ENCODE data around the gene SNX15. TPM values are rescaled to one million over a fixed set of nuclear protein-coding genes. Genes with fewer than 3 reads are reported as not detected.
A peak's percentile ranks its signal among the peaks of the same experiment; 100 is the strongest.

The SNX15 gene
- total and polyA plus RNA-seq, 10 donors = 10.8 to 21.6 (median 17.1) TPM

- Histone ChIP-seq H3K4me1 (peaks cover 0 to 20% (median 0%) of the 10 kb centered on the region in 6 donors), H3K27ac (no peak overlapping the region), H3K9me3 (no peaks in the 10 kb centered on the region), H3K4me3 (no peak overlapping the region), H3K36me3 (peaks cover 0 to 35% (median 0%) of the 10 kb centered on the region in 6 donors), H3K27me3 (replicated peaks in 1 of 7) (no peaks in the 10 kb centered on the region)
- no peak for TF ChIP-seq POLR2A (IDR thresholded peaks at IDR 0.05)
- no peak for TF ChIP-seq CTCF (IDR thresholded peaks at IDR 0.05 in 8 of 11, conservative IDR thresholded peaks at IDR 0.05 in 3 of 11)
- TF ChIP-seq POLR2AphosphoS5 (IDR thresholded peaks at IDR 0.05) = no peak
- DNase-seq = no peak
- intact Hi-C loops (cut with DNase I; ENCODE audit: low total_unique reads) = no loop called here
- WGBS, 5 donors = 69 to 90% (median 83%) methylated on average over 4 of the region's 4 CpGs
Measured at GRCh38 chr11:65077451-65077850, 50.2 kb downstream of the SNX15 start.

- Histone ChIP-seq H3K36me3 (peaks cover 0 to 35% (median 0%) of the 10 kb centered on the region in 6 donors), H3K4me1 (peaks cover 0 to 27% (median 2%) of the 10 kb centered on the region in 6 donors), H3K9me3 (no peaks in the 10 kb centered on the region), H3K27me3 (replicated peaks in 1 of 7) (no peaks in the 10 kb centered on the region), H3K27ac (peak overlapping the region in 1 of 8 donors; percentile 3), H3K4me3 (no peak overlapping the region)
- WGBS, 5 donors = 50 to 63% (median 59%) methylated on average over 3 of the region's 3 CpGs
- intact Hi-C loops (cut with DNase I; ENCODE audit: low total_unique reads) = no loop called here
- DNase-seq = peak; percentile 82
- TF ChIP-seq POLR2A (IDR thresholded peaks at IDR 0.05) (no peak), CTCF (IDR thresholded peaks at IDR 0.05 in 8 of 11, conservative IDR thresholded peaks at IDR 0.05 in 3 of 11) (peak; percentile 35 to 84 (median 75))
Measured at GRCh38 chr11:65078151-65078550, 50.9 kb downstream of the SNX15 start.

GRCh38 chr11:65078786-65079342 is 51.6 kb downstream of the SNX15 start:
- DNase-seq = no peak
- intact Hi-C loops (cut with DNase I; ENCODE audit: low total_unique reads) = no loop called here
- TF ChIP-seq POLR2A (IDR thresholded peaks at IDR 0.05) (no peak), CTCF (IDR thresholded peaks at IDR 0.05 in 8 of 11, conservative IDR thresholded peaks at IDR 0.05 in 3 of 11) (no peak)
- Histone ChIP-seq H3K27me3 (replicated peaks in 1 of 7) (no peaks in the 10 kb centered on the region), H3K36me3 (peaks cover 0 to 35% (median 0%) of the 10 kb centered on the region in 6 donors), H3K9me3 (no peaks in the 10 kb centered on the region), H3K4me3 (no peak overlapping the region), H3K27ac (peak overlapping the region in 1 of 8 donors; percentile 3), H3K4me1 (peaks cover 4 to 34% (median 9%) of the 10 kb centered on the region in 6 donors)
- 90 to 92% (median 91%) methylated on average over 9 of the region's 9 CpGs for WGBS, 5 donors

GRCh38 chr11:65083134-65083833 is 56.0 kb downstream of the SNX15 start:
- WGBS, 5 donors = 4 to 12% (median 7%) methylated on average over 13 of the region's 13 CpGs
- no peaks in the 10 kb centered on the region for H3K27me3 ChIP-seq (replicated peaks in 1 of 7)
- intact Hi-C loops (cut with DNase I; ENCODE audit: low total_unique reads) = no loop called here
- peaks cover 16 to 51% (median 26%) of the 10 kb centered on the region in 6 donors for H3K4me1 ChIP-seq
- no peaks in the 10 kb centered on the region for H3K9me3 ChIP-seq
- no peak for DNase-seq
- TF ChIP-seq POLR2A (IDR thresholded peaks at IDR 0.05) (no peak), POLR2AphosphoS5 (IDR thresholded peaks at IDR 0.05) (no peak), CTCF (IDR thresholded peaks at IDR 0.05 in 8 of 11, conservative IDR thresholded peaks at IDR 0.05 in 3 of 11) (no peak)
- H3K27ac ChIP-seq = peak overlapping the region; percentile 91 to 98 (median 94)
- H3K4me3 ChIP-seq = peak overlapping the region; percentile 40 to 89 (median 74)
- peaks cover 0 to 52% (median 29%) of the 10 kb centered on the region in 6 donors for H3K36me3 ChIP-seq
